ENCODE measurements around the gene MSX2.

The MSX2 gene

DNA sequence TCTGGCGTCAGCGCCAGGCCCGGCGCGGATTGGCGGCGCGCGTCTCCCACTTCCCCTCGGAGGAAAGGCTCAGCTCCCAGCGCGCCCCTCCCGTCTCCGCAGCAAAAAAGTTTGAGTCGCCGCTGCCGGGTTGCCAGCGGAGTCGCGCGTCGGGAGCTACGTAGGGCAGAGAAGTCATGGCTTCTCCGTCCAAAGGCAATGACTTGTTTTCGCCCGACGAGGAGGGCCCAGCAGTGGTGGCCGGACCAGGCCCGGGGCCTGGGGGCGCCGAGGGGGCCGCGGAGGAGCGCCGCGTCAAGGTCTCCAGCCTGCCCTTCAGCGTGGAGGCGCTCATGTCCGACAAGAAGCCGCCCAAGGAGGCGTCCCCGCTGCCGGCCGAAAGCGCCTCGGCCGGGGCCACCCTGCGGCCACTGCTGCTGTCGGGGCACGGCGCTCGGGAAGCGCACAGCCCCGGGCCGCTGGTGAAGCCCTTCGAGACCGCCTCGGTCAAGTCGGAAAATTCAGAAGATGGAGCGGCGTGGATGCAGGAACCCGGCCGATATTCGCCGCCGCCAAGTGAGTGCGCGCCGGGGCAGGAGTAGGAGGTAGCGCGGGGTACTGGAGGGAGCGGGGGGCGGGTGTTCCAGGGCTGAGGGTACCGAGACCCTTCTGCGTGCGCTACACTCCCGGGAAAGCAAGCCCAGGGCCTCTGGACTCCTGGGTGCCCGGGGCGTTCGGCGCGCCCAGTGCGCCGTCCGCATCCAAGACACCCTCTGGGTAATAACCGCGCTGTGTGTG lies at the start of gene MSX2:
Gene MSX2 (plus strand): TSS at position 99 of the 777 bp plus-strand sequence. CDS start 78 bp downstream, at position 177.
- peak; percentile 95 for DNase-seq (ENCODE audit: low spot score)

DNA sequence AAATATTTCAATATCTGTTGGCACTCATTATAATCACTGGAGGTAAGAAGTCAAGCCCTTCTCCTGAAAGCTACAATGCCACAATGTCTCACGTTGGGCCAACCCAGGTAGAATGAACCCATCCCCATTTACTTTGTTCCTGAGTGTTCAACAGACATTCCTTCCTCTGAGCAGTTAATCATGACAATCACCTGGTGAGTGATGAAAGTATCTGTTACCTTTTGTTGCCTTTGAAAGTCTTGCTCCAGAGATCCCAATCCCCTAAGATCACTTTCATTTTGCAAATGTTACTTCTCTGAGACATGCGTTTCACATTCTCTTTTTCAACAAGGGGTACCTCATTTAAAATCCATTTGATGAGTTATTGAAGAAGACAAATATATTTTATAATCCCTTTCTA lies 49.3 kb upstream of the MSX2 start:
- no peak for DNase-seq (ENCODE audit: low spot score)

DNA sequence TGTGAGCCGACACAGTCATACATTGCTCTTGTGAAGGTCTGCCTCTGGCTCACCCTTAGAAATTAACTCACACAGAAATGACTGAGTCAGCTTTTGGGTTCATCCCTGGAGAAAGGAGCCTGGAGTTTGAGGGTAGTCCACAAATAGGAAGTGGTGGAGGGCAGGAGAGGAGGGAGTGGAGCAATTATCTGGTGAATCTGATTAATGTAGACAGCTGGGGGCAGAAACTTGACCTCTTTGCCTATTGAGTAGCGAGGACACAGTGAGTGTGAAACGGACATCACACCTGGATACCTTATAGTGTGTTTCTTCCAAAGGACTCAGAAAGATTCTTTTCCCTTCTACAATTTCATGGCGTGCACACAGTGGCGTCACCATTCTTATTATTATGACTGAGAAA lies 48.5 kb upstream of the MSX2 start:
- no peak for DNase-seq (ENCODE audit: low spot score)

DNA sequence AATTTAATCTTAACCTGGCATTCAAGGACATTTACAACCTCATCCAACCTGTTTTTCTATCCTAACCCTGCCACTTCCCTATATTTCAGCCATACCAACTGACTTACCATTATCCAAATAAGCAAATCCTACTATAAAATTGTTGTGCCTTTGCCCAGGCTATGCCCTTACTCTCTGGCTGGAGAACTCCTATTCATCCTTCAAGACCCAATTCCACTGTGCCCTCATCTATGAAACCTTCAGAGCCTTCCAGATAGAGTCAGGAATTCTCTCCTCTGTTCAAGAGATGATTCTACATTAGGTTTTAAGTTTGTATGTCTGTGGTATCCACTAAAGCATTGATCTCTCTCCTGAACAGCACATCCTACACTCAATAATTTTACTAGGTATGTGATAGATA lies 46.3 kb upstream of the MSX2 start:
- DNase-seq (ENCODE audit: low spot score) = no peak

DNA sequence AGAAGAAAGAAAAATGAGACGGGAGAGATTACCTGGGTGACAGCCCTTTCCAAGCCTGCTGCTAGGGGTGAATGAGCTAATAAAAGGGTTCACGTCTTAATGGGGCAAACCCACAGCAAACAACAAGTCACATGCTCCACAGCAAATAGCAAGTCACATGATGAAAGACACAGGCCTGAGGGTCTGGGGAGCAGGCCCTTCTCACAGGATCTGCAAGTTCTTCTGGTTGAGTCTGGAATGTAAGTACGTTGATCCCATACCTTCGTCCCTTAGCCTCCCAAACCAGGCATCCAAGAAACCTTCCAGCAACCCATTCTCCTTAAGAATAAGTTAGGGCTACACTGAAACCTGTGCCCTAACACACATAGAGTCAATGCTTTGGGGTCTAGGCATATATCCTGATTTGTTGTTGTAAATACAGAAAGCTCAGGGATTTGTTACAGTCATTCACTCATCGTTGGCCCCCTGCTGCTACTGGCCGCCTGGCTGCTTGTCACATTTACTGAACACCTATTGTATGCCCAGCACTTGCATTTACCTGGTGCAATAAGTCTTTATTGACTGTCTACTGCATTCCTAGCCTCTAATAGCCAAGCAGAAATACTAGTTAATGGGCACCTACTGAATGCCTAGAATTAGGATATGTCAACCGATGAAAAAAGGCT lies 43.3 kb upstream of the MSX2 start:
- no peak for DNase-seq (ENCODE audit: low spot score)

DNA sequence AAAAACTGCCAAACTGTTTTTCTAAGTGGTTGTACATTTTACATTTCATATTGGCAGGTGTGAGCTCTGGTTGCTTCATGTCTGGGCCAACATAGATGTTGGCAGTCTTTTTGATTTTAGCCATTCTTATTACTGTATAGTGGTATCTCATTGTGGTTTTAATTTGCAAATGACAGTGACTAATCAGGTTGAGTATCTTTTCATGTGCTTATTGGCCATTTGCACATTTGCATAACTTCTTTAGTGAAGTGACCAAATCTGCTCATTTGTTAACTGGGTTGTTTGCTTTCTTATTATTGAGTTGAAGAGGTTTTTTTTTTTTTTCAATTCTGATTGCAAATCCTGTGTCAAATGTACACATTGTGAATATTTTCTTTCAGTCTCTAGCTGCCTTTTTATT lies 36.9 kb upstream of the MSX2 start:
- no peak for DNase-seq (ENCODE audit: low spot score)

DNA sequence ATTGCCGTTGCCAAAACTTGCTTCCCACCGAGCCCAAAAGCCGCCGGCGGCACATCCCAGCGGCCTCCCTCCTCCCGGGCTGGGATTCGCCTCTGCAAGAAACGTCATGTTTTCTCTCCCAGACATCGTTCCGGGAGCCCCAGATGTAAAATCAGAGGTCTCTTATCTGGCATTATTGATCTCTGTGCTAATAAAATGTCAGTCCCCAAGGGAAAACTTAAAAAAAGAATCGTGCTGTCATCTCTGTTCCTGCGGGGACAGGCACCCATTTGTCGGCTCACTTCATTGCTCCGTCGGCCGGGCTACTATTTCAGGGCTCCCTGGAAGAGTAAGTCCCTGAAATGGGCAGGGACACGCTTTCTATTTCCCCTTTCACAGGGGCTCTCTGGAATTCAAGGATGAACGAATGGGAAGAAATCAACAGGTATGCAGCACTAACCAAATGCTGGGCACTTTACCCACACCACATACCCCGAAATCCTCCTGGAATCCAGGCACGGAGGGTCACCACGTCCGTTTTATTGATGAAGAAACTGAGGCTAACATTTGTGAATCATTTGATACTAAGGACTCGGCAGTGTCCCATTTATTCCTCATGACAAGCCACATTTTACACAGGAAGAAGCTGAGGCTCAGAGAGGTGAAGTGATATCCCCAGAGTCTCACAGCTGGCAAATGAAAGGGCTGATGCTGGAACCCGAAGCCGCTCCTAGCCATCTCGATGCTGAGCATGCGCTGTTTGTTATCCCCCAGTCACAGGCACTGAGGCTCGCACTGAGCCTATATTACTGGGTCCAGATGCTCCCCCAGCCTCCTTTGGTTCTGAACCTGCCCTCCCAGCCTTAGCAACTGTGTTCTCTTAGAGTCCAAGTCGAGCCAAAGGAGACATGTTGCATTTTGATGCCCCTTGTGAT lies 35.7 kb upstream of the MSX2 start:
- DNase-seq (ENCODE audit: low spot score) = no peak

DNA sequence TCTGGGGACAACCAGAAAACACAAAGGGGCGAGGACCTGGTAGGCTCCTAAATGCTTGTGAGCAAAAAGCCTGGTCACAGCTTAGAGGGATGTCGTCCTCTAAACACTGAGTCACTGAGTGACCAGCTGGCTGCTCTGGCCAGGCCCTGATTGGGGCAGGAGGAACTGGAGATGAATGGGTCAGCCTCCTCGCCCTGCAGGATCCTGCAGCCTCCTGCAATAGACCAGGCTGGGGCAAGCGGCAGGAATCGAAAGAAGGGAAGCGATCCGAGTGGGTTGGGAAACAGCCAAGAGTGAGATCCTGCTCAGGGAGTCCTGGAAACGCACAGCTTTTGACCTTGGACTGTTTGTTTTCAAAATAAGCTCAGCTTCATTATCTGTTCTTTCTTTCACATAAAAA lies 34.1 kb upstream of the MSX2 start:
- DNase-seq (ENCODE audit: low spot score) = no peak

DNA sequence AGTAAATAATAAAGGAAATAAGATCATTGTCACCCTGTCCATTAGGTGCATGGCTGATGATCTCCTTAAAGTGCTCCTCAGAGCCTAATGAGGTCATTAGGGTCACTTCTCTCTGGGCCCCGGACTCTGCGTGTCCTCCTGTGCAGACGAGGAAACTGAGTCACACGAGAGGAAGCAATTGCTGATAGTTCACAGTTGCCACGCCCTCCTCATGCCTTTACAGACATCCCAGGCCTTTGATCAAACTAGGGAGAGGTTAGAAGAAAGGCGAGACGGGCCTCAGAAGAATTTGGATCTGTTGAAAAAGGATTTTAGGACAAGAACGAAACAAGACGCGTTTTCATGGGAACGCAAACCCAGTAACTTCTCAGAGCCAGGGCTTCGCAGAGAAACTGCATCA lies 32.0 kb upstream of the MSX2 start:
- DNase-seq (ENCODE audit: low spot score) = no peak

DNA sequence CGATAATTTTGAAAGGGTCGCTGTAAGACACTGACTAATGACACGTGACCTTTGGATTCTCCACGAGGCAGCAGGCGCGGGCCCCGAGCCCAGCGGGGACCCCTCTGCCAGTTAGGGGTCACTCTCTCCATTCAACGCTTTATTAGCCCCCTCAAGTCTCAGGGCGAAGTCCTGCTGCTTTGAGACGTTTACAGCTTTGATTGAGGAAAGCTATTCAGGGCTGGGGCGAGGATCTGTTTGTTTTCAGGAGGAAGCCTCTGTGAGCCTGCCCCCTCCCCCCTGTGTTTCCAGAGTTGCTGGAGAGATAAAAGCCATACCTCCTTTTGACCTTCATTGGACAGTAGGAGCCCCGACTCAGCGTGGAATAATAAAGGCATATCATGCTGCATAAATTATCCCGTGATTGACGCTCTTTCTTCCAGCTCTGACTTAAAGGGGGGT lies 31.4 kb upstream of the MSX2 start:
- no peak for DNase-seq (ENCODE audit: low spot score)

DNA sequence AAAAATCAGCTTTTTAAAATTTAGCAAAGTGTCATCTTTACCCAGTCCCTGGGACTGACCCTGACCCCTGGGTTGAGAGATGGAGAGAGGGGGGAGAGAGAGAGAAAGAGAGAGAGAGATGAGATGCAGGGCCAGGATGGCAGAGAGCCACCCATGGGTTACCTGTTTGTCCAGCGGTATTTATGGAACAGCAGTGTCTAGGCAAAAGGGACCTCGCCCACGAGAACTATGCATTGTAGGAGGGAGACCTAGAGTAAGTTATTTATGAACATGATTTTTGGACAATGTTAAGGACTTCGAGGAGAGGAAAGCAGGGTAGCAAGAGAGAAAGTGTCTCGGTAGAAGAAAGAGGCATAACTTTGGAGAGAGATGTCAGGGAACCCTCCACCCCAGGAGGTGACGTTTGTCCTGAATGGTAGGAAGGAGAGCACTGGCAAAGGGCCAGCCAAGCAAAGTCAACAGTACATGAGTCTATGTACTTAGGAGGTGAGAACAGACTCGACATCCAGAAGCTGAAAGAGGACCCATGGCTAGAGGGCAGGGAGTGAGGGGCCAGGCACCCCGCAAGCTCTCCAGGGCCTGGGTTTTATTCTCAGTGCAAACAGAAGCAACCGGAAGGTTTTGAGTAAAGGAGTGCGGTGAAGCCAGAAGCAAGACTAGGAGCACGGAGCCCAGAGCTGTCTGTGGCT lies 30.5 kb upstream of the MSX2 start:
- no peak for DNase-seq (ENCODE audit: low spot score)

DNA sequence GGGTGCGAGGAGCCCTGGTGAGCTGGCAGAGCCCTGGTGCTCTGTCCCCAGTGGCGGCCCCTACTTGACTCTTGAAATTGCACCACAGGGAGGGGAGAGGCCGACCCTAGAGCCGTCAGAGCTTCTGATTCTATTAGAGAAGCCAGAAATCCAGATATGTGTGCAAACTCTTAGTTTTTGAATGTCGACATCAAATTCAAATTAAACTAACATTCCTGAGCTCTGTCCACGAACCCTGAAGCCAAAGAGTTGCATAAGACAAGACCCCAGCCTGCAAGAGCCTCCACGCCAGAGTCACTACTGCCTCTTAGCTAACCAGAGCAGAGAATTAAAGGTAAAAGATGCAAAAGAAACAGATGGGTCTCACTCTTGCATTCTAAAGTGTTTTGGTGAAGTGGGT lies 29.8 kb upstream of the MSX2 start:
- no peak for DNase-seq (ENCODE audit: low spot score)

DNA sequence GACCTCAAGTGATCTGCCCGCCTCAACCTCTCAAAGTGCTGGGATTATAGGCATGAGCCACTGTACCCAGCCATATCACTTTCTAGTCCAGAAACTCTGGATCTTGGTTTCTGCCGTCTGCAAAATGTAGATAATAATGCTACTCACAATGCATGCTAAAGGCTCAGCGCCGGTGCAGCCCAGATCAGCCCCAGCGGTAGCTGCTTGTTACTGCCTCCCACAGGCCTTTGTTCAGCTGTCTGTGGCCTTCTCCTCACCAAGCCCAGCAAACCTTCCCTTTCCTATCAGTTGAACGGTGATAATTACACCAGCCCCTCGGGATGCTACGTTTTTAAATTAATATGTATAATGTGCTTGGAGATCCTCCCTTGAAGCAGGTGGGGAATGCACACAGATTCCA lies 26.2 kb upstream of the MSX2 start:
- no peak for DNase-seq (ENCODE audit: low spot score)

DNA sequence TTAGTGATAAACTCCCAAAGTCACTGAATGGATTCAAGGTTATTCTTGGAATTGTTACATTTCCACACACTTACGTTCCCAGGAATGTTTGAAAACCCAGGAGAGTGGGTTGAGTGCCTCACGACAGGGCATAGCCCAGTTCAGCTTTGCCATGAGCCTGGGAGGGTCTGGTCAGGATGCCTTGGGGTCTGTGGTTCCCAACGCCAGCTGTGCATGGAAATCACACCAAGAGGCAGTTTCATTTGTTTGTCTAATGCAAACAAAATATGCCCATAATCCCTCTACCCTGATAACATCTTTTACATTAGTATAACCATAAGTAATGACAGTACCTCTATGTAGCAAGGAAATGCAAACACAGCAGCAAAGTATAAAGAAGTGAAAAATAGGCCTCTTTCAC lies 25.3 kb upstream of the MSX2 start:
- no peak for DNase-seq (ENCODE audit: low spot score)

DNA sequence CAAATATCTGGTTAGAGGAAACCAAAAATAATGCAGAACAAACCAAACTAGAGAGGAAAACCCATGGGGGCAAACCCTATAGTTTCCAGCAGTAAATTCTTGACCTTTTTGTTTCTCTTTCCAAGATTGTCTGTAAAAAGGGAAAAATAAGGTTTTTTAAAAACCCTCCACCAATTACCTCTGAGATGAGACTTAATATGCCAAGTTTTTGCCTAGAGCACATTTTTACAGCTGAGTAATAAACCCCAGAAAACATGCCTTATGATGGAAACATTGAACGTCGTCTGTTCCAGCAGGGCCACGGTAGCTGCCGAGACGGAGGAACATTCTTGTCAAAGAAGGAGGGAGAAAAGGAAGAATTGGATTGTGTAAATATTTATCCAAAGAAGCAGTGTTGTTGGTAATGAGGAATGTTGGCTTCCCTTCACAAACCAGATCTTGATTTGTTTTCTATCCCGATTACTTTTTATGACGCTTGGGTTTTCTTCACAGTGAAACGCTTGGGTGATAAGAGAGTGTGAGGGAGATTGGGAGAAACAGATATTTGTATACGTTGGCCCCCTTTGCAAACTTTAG lies 17.3 kb upstream of the MSX2 start:
- no peak for DNase-seq (ENCODE audit: low spot score)

DNA sequence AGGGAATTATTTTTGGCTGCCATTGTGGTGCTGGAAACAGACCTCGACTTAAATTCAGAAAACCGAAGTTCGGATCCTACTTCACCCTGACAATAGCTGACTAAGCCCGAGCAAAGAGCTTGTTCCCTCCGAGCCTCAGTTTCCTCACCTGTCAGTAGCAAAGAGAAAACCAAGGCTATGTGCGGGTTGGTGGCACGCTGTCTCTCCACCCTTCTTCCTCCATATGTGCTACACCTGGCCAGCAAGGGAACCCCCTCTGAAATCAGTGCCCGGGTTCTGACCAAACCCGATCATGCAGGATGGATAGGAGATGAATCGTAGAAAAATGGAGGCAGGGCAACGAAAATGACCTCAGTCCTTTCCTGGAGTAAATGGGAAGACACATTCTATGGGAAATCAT lies 16.7 kb upstream of the MSX2 start:
- no peak for DNase-seq (ENCODE audit: low spot score)

DNA sequence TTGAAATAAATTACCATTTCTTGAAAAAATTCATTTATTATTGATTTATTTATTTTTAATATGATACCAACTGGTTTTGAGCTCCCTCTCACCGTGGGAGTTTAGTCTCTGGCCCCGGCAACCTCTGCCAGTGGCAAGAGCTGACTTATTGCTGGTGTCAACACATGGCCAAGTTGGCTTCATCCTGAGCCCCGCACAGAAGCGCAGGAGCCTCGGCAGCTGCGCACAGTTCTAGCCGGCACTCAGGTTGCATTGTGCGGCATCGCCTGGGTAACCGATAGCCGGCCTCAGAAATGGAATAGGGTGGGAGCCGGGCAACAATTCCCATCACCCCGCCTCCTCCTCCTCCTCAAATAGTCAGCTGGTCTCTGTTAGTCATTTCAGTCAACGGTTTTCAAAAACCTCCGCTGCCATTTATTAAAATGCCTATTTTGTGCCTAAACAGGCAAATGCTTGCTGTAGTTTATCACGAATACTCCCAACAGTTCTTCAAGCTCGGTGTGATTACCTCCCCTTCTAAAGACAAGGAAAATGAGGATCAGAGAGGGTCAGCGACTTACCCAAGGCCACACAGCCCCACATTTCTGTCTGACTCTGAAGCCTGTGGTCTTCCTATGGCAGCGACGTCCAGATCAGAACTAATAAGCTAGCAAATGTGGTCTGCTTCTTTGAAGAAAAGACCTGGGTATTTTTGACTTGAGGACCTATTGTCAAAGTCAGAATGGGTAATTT lies 15.7 kb upstream of the MSX2 start:
- DNase-seq (ENCODE audit: low spot score) = no peak

DNA sequence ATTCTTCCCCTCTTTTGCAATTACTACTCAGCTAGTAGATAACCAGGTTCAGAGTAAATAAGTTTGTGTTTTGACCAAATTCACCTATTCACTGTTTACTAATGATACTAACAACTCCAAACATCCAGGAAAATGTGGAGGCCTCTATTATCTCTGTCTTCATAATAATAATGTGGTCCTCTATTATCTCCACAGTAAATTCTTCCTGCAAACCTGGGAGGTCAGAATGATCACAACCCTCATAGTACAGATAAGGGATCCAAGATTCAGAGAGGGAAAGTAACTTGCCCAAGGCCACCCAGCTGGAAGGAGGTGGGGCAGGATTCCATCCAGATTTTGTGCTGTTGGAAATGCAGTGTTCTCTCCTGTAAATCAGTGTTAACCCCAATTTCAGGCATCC lies 9.6 kb upstream of the MSX2 start:
- DNase-seq (ENCODE audit: low spot score) = no peak

DNA sequence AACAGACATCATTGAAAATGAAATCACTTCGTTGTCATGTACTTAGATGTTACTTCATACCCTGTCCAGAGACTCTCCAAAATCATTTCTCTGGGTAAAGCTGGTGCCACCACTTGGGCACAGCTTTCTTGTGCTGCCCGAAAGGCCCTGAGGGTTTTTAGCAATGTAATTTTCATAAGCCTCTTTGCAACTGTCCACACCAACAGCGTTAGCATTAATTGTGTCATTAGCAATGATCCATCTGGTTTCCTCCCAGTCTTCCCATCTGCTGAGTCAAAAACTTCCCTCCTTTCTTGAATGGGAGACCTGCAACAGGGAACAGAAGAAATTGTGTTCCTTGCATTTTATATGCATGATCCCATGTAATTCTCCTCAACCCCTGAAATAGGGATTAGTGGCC lies 8.6 kb upstream of the MSX2 start:
- peak; percentile 57 for DNase-seq (ENCODE audit: low spot score)

DNA sequence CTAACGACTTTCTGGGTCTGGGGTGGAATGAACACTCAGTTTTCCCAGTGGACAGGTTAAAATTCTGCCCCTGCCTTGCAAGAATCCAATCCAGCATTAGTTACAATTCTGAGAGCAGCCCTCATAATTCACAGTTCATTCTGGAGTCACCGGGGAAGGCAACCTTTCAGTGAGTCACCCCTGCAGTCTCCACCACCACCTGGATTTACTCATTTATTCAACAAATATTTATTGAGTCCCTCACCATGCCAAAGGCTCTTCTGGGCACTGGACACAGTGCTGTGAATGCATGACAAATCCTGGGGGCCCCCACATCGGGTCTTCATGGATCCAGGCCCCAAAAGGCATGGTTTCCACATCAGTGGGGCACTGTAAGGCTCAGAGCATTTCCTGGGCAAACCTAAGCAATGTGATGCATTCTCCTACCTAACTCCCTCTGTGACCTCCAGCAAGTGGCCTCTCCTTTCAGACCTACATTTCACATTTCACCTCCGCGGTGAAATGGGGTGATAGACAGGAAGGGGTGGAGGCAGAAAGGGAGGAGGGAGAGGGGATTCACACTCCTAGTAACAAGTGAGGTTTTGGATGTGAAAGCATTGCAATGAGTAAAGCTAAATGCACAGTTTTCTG lies 6.4 kb upstream of the MSX2 start:
- no peak for DNase-seq (ENCODE audit: low spot score)

Measured in D341Med (cell line).